Thoracic aorta (tissue), 2 donors: ENCODE results near the gene ARL15. TPM values are rescaled to one million over a fixed set of nuclear protein-coding genes. Genes with fewer than 3 reads are reported as not detected.

Experiments used
- ATAC-seq: fragments of 150-250 bp; one replicate; pipeline ENCODE4 v1.8.0; 2017; ENCODE audit warnings: low read depth; ENCODE audit not compliant: insufficient number of reproducible peaks, low FRiP score
- DNase-seq: peaks from one replicate; pipeline ENCODE4 v3.0.0-alpha.2; 2020; ENCODE audit warnings: low spot score
- H3K27ac ChIP-seq, 2 donors: fragments of 200-600 bp; sonication (generic); 1 replicate in 1 of 2; 2 replicates in 1 of 2; pipeline ENCODE4 v1.5.1; 2016; ENCODE audit warnings: mild to moderate bottlenecking in 2 of 2, moderate library complexity in 2 of 2
- H3K27me3 ChIP-seq: fragments of 200-600 bp; sonication (generic); replicated peaks from 2 replicates; pipeline ENCODE4 v1.6.0; 2016; ENCODE audit warnings: mild to moderate bottlenecking; ENCODE audit not compliant: insufficient read depth
- H3K36me3 ChIP-seq: fragments of 200-600 bp; sonication (generic); one replicate; pipeline ENCODE4 v1.5.1; 2016
- H3K4me1 ChIP-seq, 2 donors: fragments of 200-600 bp; sonication (generic); 1 replicate in 1 of 2; 2 replicates in 1 of 2; pipeline versions ENCODE4 v1.5.1 to v1.6.0; 2016; ENCODE audit warnings: low read depth in 2 of 2, mild to moderate bottlenecking in 1 of 2; ENCODE audit not compliant: control insufficient read depth in 1 of 2
- H3K4me3 ChIP-seq: fragments of 200-600 bp; sonication (generic); 2 replicates; pipeline ENCODE4 v1.5.1; 2016; ENCODE audit warnings: mild to moderate bottlenecking
- H3K9me3 ChIP-seq: fragments of 200-600 bp; sonication (generic); 2 replicates; pipeline ENCODE4 v1.5.1; 2016
- CTCF ChIP-seq: fragments of 200-600 bp; sonication (generic); IDR thresholded peaks from one replicate; pipeline ENCODE4 v1.5.1; 2019; ENCODE audit warnings: antibody characterized with exemption
- total RNA-seq, 2 donors: library from RNA; depleted of rRNA; stranded (reverse); fragments of >200 nt; gene quantifications; one replicate each; pipeline versions ENCODE4 v1.1.0 to v1.2.3, GENCODE V29; 2016

Gene ARL15
- total RNA-seq, 2 donors from 2014 or later = 23.6 to 36.8 TPM

- ATAC-seq (no peak), DNase-seq (no peak)
- Histone ChIP-seq H3K27me3 (no peaks in the 10 kb centered on the region), H3K27ac (no peak overlapping the region), H3K4me1 (no peaks in the 10 kb centered on the region), H3K4me3 (no peak overlapping the region), H3K9me3 (no peaks in the 10 kb centered on the region), H3K36me3 (no peaks in the 10 kb centered on the region)
- no peak for TF ChIP-seq CTCF
Observed at GRCh38 chr5:54344653-54345052, 34.3 kb upstream of the ARL15 start.

GRCh38 chr5:54341971-54342370 is 31.6 kb upstream of the ARL15 start:
- H3K27ac ChIP-seq = no peak overlapping the region
- no peak overlapping the region for H3K4me3 ChIP-seq
- H3K4me1 ChIP-seq = no peaks in the 10 kb centered on the region
- H3K9me3 ChIP-seq = no peaks in the 10 kb centered on the region
- DNase-seq (no peak), ATAC-seq (no peak)
- H3K36me3 ChIP-seq = no peaks in the 10 kb centered on the region
- H3K27me3 ChIP-seq = no peaks in the 10 kb centered on the region
- TF ChIP-seq CTCF = no peak

- Histone ChIP-seq H3K4me1 (no peaks in the 10 kb centered on the region), H3K4me3 (no peak overlapping the region), H3K27me3 (no peaks in the 10 kb centered on the region), H3K36me3 (no peaks in the 10 kb centered on the region), H3K9me3 (peaks cover 5% of the 10 kb centered on the region), H3K27ac (no peak overlapping the region)
- no peak for DNase-seq
- no peak for ATAC-seq
- TF ChIP-seq CTCF = no peak
Observed at GRCh38 chr5:54337523-54337922, 27.1 kb upstream of the ARL15 start.

- no peaks in the 10 kb centered on the region for H3K27me3 ChIP-seq
- peaks cover 0 to 6% of the 10 kb centered on the region in 2 donors for H3K4me1 ChIP-seq
- no peaks in the 10 kb centered on the region for H3K36me3 ChIP-seq
- no peak overlapping the region for H3K4me3 ChIP-seq
- DNase-seq (no peak), ATAC-seq (no peak)
- TF ChIP-seq CTCF = no peak
- H3K9me3 ChIP-seq = peaks cover 5% of the 10 kb centered on the region
- no peak overlapping the region for H3K27ac ChIP-seq
Observed at GRCh38 chr5:54332720-54333119, 22.3 kb upstream of the ARL15 start.

GRCh38 chr5:54329731-54330709 is 19.6 kb upstream of the ARL15 start:
- Histone ChIP-seq H3K4me3 (no peak overlapping the region), H3K4me1 (peaks cover 0 to 6% of the 10 kb centered on the region in 2 donors), H3K36me3 (no peaks in the 10 kb centered on the region), H3K27me3 (no peaks in the 10 kb centered on the region), H3K9me3 (peaks cover 2% of the 10 kb centered on the region), H3K27ac (no peak overlapping the region)
- DNase-seq = no peak
- TF ChIP-seq CTCF = no peak
- peak; percentile 56 for ATAC-seq
